ENCODE data around the gene LYZL1.
"Not testable (repeated sequence)": the region's sequence is repeated elsewhere in the genome, so short reads cannot be mapped to it uniquely, and the experiment has no call there.

LYZL1 gene

DNA sequence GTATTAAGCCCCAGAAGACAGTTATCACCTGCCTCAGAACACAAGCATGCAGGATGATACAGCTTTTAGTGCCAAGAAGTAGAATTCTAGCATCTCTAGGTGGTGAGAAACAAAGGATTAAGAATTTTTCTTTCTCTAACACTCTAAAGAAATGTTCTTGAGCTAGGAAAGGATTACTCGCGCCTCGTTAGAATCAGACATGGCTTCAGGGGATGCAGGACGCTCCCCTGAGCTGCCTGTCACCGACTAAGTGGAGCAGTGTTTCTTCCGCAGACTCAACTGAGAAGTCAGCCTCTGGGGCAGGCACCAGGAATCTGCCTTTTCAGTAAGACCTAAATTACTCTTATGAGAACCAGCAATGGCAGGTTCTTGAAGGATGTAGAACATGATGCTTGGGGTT lies at the start of gene LYZL1:
TSS of gene LYZL1 (plus strand) at position 165 of the 400 bp plus-strand sequence. CDS start 2,798 bp downstream, outside the sequence.
- not testable (repeated sequence) for DNase-seq

DNA sequence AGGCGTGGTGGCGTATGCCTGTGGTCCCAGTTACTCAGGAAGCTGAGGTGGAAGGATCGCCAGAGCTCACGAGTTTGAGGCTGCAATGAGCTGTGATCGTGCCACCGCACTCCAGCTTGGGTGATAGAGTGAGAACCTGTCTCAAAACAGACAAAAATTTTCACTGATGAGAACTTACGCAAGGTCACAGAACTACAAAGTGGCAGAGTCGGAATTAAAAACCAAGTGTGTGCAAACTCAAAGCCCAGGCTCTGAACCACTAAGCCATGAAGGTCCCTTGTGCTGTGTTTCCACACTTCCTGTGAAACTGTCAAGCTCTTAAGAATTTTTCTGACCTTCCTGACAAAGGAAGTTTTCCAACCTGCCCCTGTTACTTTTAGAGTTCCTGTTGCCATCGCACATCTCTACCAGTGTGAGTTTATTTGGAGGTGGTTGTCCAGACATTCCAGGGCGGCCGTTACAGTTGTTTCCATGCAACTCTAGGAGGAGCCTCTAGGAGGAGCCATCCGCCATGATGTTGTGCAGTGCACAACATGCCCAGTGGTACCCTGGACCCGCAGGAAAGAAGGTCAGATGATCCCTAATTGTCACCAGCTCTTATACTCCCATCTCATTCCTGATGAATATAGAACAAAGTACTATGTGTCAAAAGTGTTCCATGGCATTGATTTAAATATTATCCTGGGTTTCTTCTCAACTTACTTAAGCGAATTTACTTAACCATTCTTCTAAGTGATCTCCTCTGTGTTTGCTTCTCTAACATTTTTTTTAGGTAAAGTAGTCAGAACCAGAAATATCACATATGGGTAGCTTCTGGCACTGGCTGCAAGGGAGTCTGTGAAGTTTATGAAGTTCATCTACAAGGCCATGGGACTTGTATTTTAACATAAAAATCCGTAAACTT lies 49.0 kb upstream of the LYZL1 start:
- DNase-seq: no peak

DNA sequence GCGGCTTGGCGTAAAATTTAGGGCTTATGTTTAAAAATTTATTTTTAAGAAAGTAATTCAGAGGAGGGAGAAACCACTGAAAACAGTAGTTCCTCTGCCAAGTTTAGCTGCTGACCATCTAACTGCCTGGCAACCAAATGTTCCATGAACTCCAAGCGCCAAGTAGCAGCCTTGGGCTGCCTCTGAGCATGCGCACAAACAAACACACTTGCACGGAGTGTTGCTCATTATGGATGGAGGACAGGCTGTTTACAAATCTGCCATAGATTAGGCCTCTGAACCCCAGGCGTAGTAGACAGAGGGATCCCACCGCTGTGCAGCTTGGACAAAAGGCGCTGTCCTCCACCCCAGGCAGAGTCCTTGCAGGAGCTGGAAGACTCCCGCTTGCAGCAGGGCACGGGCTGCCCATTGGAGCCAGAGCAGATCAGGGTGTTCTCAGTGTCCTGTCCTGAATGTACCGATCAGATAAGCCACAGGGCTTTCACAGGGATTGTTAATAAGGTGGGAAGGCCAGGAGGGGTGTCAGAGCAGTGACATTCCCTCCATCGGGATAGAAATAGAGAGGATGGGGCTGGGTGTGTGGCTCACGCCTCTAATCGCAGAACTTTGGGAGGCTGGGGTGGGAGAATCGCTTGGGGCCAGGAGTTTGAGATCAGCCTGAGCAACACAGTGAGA lies 47.7 kb upstream of the LYZL1 start:
- no peak for DNase-seq

DNA sequence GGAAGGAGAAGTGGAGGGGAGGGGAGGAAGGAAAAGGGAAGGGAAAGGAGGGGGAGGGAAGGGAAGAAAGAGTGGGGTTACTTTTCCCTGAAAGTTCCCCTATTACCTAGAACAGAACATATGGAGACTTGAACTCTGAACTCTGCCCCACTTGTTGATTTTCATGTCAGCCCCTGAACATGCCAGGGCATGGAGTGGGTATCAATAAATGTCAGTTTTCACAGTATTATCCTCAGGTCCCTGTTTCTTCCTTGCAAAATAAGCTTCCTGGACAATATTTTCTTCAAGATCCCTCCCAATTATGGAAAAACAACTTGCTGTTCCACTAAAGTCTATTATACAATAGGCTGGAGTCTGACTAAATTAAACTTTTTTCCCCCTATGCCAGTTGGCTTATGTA lies 46.9 kb upstream of the LYZL1 start:
- no peak for DNase-seq

DNA sequence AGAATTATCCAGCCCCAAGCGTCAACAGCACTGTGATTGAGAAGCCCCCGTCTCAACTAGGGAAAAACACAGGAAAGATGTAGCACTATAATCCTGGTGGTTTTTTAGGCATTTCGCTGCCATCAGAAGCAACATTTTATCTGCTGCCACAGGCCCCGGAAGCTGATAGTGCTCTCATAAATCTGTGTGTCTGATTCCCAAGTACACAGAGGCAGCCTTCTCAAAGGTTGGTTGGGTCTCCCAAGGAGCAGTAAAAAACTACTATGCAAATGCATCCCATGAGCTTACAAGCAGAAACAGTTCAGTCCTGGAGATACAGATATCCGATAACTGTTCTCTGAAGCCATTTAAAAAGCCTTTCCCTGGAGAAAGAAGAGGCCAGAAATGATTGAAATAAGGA lies 45.8 kb upstream of the LYZL1 start:
- no peak for DNase-seq

DNA sequence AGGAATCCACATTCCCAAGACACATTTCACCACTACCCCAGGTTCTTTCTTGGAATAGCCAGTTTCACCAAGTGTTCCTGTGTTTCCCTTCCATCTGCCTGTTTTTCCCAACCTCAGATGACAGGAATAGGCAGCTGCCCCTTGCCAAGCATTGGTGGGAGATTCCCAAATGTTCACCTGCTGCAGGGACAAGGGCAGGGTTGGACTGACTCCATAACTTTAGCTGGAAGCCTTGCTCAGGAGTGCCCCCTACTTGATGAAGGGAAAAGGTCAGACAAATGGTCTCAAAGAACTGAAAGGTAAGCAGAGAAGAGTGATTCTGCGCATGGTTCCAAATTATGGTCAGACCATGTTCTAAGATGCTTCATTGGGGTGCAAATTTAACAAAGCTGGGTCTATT lies 45.1 kb upstream of the LYZL1 start:
- no peak for DNase-seq

DNA sequence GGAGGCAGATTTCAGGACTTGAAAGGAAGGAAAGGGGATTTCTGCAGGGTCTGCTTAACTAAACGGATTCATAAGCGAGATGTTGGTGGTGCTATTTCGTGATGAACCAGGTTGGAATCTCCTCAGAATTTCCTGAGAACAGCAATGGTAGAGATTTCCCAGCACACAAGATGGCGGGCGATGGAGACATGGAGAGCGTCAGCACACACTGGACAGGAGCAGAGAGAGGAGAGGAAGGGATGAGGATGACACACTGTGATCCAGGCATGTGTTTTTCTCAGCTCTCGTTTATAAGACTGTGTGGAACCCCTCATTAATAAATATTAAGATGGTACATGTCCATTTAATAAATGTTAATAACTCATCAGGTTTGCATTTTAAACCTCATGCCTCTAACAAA lies 43.9 kb upstream of the LYZL1 start:
- DNase-seq: no peak

DNA sequence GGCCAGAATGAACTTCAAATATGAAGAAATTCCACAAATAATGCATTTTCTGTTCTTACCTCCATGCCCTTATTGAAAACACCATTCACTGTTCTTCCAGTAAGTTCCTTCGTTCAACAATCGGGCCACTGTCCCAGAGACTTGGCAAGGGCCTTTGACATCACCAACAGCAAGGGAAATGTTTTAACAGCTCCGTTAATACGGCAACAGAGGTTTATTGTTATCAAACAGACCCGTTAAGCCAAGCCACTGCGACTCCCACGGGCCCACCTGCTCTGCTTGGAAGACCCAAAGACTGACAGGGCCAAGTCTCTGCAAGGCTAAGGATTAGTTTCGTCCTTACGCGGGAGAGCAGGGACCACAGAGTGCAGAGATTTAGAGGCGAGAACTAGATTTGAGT lies 43.4 kb upstream of the LYZL1 start:
- no peak for DNase-seq

DNA sequence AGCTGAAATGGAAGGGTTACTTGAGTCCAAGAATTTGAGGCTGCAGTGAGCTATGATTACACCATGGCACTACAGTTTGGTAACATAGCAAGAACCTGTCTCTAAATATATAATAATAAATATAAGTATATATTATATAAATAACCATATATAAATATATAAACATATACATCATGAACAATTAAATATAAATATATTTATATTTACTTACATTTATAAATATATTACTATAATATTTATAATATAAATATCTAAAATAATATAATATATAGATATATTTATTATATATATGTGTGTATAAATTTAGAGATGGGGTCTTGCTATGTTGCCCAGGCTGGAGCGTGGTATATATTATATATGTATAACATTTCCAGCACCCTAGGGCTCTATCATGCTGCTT lies 42.4 kb upstream of the LYZL1 start:
- no peak for DNase-seq

DNA sequence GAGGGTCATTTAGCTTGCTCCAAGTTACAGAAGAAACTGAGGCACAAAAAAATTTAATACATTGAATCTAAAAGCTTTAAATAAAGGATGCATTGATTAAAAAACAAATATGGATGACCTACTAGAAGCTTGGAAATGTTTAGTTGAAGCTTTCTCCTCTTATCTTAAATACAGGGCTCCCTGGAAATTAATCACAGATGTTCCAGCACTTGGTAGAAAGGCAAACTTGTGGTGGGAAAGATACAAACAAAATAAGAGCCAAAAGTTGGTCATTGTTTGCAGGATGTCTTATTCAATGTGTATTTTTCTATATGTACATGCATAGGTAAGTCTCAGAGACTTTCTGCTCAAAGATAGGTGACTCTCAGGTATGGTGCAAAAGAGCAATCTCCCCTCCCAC lies 40.7 kb upstream of the LYZL1 start:
- DNase-seq: no peak

DNA sequence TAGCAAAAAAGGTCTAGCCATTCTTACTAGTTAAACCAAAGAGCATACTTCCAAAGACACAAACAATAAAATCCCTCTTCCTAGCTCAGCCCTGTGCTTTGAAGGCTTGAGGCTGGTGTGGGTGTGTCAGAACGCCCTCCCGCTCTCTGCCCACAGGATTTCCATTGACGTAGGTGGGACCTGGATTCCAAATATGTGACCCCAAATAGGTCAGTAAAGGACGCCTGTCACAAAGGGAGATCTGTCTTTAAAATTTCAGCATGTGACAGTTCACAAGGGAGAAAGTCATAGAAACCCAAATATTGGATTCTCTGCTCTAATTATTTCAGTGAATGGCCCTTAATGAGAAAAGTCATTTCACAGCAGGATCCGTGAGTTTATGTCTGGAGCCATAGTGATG lies 39.9 kb upstream of the LYZL1 start:
- DNase-seq: no peak

DNA sequence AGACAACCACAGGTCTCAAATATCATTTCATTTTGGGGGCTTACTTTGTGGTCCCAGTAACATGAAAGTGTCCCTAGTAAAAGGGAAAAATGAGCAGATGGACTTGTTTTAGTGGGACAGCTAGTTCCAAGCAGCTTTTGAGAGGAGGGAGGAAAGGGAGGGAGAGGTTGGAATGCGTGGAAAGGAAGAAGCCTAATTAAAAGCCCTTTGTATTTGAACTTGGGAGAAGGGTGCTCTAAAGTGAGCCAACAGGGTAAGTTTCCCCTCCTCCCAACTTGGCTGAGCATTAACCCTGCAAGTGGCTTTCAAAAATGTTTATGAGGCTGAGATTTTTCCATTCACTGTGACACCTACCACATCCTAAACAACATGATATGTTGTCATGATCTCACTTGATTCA lies 38.8 kb upstream of the LYZL1 start:
- DNase-seq: no peak

DNA sequence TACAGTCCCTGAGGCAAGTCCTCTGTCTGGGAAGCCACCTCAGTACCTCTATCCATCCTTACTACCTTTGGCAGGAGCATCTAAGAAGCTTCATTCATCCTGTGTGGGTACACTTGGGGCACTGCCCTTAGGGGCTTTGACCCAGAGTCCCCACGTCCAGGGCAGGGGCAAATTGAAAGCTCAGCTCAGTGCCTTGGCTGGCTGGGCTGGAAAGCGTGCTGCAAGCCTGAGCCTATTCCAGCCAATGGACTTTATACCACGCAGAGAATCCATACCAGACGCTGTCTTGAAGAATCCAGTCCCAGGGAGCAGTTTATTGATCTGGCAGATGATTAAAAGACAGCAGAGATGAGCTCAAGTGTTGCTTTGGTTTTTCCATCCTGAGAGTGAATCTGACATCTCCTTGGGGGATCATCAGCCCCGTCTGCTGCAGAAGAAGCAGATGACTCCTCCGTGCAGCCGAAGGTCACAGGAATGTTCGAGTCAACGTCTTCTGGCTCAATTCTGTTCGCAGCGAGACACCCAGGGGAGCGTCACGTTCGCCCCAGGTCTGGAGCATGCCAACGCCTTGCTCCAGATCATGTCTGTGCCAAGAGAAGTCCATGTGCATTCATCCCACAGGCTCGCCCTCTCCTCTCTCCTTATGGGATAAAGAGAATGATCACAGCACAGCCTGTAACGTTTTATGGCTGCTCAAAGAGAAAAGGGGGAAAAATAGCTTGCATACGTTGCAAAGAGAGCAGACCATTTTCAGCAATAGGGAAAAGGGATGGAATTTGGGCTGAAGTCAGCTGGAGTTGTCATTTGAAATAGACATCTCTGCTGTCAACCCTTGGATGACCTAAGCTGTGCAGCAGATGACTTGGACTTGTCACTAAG lies 35.8 kb upstream of the LYZL1 start:
- DNase-seq: no peak

DNA sequence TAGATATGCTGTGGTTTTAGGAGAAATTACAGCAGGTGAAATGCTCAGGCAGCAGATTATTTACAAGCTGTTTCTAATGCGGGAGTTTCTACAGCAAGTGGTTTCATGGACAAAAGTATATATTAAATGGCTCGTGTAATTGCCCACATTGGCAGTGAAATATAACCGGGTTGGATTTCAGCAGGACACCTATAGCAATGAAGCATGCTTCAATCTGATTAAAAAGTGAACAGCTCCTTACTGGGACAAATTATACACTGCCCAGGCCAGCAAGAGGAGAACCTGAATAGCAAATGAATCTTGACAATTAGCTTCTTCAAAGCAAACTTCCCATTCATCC lies 35.2 kb upstream of the LYZL1 start:
- DNase-seq: no peak

DNA sequence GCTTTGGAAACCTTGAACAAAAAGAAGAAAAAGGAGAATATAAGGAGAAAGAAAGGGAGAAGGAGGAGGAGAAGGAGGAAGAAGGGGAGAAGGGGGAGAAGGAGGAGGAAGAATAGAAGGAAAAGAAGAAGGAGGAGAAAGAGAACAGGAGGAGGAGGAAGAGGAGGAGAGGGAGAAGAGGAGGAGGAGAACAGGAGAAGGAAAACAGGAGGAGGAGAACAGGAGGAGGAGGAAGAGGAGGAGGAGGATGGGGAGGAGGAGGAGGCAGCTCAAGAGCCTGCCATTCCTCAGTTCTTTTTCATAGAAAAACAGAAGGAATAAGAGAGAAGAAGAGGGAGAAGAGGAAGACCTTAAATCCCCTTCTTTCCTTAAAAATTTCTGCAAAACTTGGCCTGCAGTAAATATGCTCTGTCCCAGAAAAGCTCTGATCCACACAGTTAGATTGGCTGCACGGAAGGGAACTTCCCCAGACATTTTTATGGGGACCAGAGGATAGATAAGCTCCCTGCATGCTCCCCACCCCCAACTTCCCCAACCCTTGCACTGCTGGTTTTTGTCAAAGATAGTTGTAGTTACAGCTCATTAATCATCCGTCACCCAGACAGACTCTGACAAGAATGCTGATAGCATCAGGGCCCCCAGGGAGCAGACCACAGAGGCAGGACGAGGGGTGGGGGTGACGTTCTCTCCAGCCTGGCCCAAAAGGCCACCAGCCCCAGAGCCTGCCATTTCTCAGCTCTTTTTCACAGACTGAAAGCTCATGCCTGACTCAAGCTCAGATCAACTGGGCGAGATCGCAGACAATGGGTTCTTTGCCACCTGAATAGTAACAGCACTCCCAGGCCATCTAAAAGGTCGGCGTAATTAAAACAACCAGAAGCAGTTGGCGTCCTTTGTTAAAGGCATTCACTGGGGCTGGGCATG lies 34.5 kb upstream of the LYZL1 start:
- DNase-seq: no peak

DNA sequence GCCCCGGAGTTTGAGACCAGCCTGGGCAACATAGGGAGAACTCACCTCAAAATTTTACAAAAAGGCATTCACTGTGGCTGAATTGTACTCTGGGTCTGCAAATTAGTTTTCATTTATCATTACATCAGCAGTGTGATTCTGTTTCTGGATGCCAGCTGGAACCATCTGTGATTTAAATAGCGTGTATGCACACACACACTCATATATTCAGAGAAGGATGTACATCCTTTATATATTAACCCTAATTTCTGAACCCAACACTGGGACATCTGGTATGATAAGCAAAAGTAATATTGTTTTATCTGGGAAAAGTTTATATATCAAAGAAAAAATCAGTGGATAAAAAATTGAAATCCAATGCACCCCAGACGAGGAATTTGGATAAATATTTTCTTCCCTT lies 33.8 kb upstream of the LYZL1 start:
- no peak for DNase-seq

DNA sequence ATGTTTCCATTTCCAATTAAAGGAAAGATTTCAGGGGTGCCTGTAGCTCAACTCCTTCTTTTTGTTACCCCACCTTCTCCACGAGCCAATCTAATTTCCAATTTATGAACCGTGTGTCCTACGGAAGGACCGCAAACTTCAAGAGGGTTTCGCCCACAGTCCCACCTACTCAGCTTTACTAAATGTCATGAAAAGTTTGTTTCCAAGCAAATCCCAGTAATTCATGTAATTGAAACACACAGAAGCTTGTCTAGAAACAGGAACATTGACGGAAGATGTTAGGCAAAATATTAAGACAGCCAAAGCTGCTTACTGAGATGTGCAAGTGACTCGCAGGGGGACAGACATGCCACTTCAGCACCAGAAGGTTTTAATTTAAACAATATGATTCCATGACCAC lies 32.9 kb upstream of the LYZL1 start:
- DNase-seq: no peak

DNA sequence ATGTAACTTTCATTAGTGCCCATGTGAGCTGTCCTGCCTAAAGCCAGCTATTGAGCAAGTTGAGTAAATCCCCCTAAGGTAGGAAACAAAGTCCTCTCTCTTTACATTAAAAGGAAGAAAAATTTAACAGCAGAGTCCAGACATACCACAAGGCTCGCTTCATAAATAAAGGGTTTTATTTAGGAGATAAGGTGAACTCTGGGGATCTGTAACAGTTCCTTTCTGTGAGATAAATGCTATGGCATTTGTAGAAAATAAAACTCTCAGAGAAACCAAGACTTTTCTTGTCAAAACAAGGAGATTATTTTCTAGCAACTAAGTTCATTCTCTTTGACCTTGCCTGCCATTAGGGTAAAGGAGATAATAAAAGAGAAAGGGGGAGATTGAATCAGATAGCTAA lies 32.3 kb upstream of the LYZL1 start:
- no peak for DNase-seq

DNA sequence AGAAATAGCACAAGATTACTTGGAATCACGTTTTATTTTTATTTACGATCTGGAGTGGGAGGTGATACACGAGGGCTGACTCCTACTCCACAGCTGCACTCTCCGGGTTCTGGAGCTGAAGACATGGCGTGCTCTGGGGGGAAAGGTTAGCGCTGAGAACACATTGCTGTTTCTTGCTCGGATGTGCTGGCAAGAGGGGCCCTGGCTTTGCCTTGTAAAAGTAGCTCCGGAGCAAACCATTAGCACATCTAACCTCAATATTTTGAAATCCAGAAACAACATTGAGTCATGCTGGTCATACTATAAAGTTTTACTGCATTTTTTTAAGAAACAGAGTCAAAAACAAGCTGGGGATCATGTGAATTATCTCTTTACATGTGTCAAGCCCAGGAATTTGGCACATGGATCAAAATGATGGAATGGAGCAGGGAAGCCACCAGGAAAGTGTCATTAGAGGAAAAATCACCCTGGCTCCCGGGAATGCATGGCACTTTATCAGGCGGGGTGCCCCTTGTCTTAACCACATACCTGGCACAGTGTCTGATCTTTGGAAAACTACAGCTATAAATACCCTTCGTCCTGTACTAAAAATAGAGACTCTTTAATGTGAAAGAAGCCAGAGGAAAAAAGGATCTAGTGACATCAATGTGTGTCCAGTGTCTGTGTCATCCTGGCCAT lies 31.6 kb upstream of the LYZL1 start:
- no peak for DNase-seq

DNA sequence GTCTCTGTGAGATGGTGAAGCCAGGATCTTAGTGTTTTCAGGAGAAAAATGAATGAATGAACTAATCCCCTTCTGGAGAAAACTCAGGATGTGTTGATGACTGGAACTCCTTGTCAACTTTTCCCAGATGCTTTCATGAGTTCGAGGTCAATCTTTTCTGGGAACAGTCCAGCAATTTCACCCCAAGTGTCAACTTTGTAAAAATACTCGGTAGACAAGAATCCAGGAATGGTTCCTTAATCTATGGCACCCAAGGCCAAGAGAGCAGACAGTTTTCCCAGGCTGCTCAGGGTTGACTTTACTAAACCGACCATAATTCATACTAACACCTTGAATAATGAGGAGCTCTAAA lies 31.1 kb upstream of the LYZL1 start:
- no peak for DNase-seq

DNA sequence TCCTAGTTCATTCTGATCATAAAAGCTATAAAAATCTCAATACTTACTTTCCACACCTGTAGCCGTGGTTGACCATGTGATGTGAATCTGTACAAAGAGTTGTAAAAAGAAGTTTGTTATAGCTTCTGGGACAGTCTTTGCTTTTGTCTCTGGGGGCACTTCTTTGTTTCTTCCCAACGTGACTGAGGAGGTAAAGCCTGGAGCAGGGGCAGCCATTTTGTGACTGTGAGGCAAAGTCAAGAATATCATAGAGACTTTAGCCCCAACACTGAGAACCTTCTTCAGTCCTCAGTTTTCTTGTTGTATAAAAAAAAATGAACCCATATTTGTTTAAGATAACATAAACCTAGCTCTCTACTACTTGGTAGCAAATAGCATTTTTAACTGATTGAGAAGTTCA lies 29.4 kb upstream of the LYZL1 start:
- no peak for DNase-seq

DNA sequence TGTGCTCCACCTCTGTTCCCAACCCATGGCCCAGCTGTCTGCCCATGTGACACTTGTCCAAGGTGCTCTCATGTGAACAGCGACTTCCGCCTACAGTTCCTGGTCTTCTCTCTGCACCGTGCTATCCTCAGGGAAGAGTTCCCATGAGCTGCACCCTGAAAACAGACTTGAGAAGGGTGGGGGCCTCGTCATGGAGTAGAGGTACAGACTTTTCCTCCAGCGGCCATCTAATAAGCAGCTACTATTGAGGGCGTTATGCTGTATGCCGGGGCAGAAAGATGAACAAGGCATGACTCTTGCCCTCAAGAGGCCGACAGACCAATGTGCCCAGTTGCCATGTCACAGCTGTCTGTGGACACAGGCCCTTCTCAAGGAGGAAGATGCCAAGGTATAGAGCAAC lies 25.4 kb upstream of the LYZL1 start:
- DNase-seq: no peak
